Heart left ventricle (tissue), 16 donors: ENCODE results near the gene MVK. TPM values are rescaled to one million over a fixed set of nuclear protein-coding genes. Genes with fewer than 3 reads are reported as not detected.

Experiments
- ATAC-seq, 4 donors: fragments of 200-7000 bp; cut with Tn5 transposase; one replicate each; pipeline ENCODE4 v1.9.1; 2020 to 2022; ENCODE audit warnings: moderate library complexity in 4 of 4, mild to moderate bottlenecking in 3 of 4, moderate number of reproducible peaks in 1 of 4
- DNase-seq, 5 donors: peaks; one replicate each; pipeline ENCODE4 v3.0.0-alpha.2; 2020
- H3K27ac ChIP-seq, 12 donors: fragments of 200-600 bp; sonication (generic) in 4 of 12; one replicate each; pipeline versions ENCODE4 v1.5.0 to v1.8.0; 2016 to 2022; ENCODE audit warnings: mild to moderate bottlenecking in 2 of 12
- H3K27me3 ChIP-seq, 9 donors: fragments of 200-600 bp; sonication (generic) in 2 of 9; one replicate each; pipeline versions ENCODE4 v1.5.1 to v1.8.0; 2016 to 2022; ENCODE audit warnings: mild to moderate bottlenecking in 3 of 9
- H3K36me3 ChIP-seq, 9 donors: fragments of 200-600 bp; sonication (generic) in 2 of 9; one replicate each; pipeline versions ENCODE4 v1.5.0 to v1.8.0; 2018 to 2022; ENCODE audit warnings: mild to moderate bottlenecking in 2 of 9
- H3K4me1 ChIP-seq, 12 donors: fragments of 200-600 bp; sonication (generic) in 4 of 12; one replicate each; pipeline versions ENCODE4 v1.5.0 to v1.8.0; 2016 to 2022; ENCODE audit warnings: mild to moderate bottlenecking in 3 of 12
- H3K4me3 ChIP-seq, 12 donors: fragments of 200-600 bp; sonication (generic) in 4 of 12; one replicate each; pipeline versions ENCODE4 v1.5.0 to v1.8.0; 2017 to 2022; ENCODE audit warnings: mild to moderate bottlenecking in 9 of 12, moderate library complexity in 4 of 12
- H3K9me3 ChIP-seq, 12 donors: fragments of 200-600 bp; sonication (generic) in 4 of 12; one replicate each; pipeline versions ENCODE4 v1.5.0 to v1.8.0; 2016 to 2022; ENCODE audit warnings: mild to moderate bottlenecking in 1 of 12
- CTCF ChIP-seq, 12 donors: fragments of 200-600 bp; sonication (generic) in 4 of 12; IDR thresholded peaks; one replicate each; pipeline versions ENCODE4 v1.5.0 to v1.8.0; 2018 to 2022; ENCODE audit warnings: antibody characterized with exemption in 12 of 12, mild to moderate bottlenecking in 5 of 12
- POLR2A ChIP-seq, 2 donors: fragments of 450-650 bp; IDR thresholded peaks; one replicate each; pipeline ENCODE4 v1.6.1; 2017; ENCODE audit warnings: antibody characterized with exemption in 2 of 2, mild to moderate bottlenecking in 2 of 2, moderate library complexity in 2 of 2
- WGBS, 4 donors: extraction: QIAGEN DNeasy Blood & Tissue Kit in 2 of 4; methylation state at CpG; one replicate each; pipeline versions ENCODE4 v1.1.5 to v1.1.7; 2013 to 2018; 5-methylcytosine and 5-hydroxymethylcytosine counted together
- intact Hi-C, 10 donors: fragments of 100-400 bp; cut with DNase I; formaldehyde crosslinking; loops; one replicate each; pipeline versions ENCODE4 v1.11.1 to v1.14.2; 2022
- polyA plus RNA-seq, 2 donors: library from polyadenylated mRNA; stranded (reverse); fragments of 200-250 nt; gene quantifications; one replicate each; pipeline ENCODE4 v1.2.3, GENCODE V29; 2013
- total RNA-seq, 9 donors: library from RNA; depleted of rRNA in 2 of 9; stranded (reverse); fragments of >200 nt in 2 of 9; fragmentation: NEBNext Ultra II Directional in 3 of 9; extraction: Animal tissue kit (Norgen Biotek cat#: 25700) in 3 of 9; gene quantifications; one replicate each; pipeline versions ENCODE4 v1.1.0 to v1.2.4, GENCODE V29; 2016 to 2023
- donor health status: ischemic (EF 13 %, LVEDD 7.1; RV severe dilation, severe dysfunction).
- donor health status: healthy with polysubstance abuse.
- donor health status: DM: no; HTN: yes; CAD: no.
- donor health status: DM: no; HTN: no; CAD: no.
- donor health status: ischemic (EF 25% LVEDD 6.9; RV normal size, moderate dysfunction).
- donor health status: ischemic (EF 25% LVEDD 5.7; RV mildly dilated, moderate dysfunction).
- donor health status: healthy.
- donor health status: DM: yes; HTN: yes; CAD: no.
- donor health status: ischemic (EF 35%, LVEDD 5.7; RV mildly dilated, moderate dysfunction).
- donor health status: nonischemic (EF 11% LVEDD 7.7; RV severe dilation, severe dysfunction).
- donor health status: DM: yes; HTN: yes; CAD: no.
- donor health status: PGD.
- donor health status: ischemic (EF 29% LVEDD 5.4; RV normal size, mild dysfunction).
- donor health status: nonischemic (EF 23%, LVEDD 6.1; RV moderate dilation, normal function).

Gene MVK
- total and polyA plus RNA-seq, 11 donors: 7.9 to 14.9 (median 10.1) TPM

GRCh38 chr12:109532721-109533486, 40.7 kb upstream of the MVK start:
- H3K4me3 ChIP-seq: no peak overlapping the region
- ATAC-seq (peak in 1 of 4 donors; percentile 12), DNase-seq (peak in 1 of 5 donors; percentile 50)
- no peak overlapping the region for H3K27ac ChIP-seq
- H3K27me3 ChIP-seq: no peaks in the 10 kb centered on the region
- no peaks in the 10 kb centered on the region for H3K9me3 ChIP-seq
- H3K36me3 ChIP-seq: peaks cover 0 to 91% (median 81%) of the 10 kb centered on the region in 9 donors
- WGBS, 4 donors: 87 to 92% (median 90%) methylated on average over 23 to 24 of the region's 24 CpGs
- TF ChIP-seq CTCF (IDR thresholded peaks at IDR 0.05) (no peak), POLR2A (IDR thresholded peaks at IDR 0.05) (no peak)
- H3K4me1 ChIP-seq: no peaks in the 10 kb centered on the region
- intact Hi-C loops: no loop called here

GRCh38 chr12:109533487-109533740, 40.2 kb upstream of the MVK start:
- DNase-seq: peak in 1 of 5 donors; percentile 20
- 89 to 98% (median 93%) methylated on average over 7 to 8 of the region's 8 CpGs for WGBS, 4 donors
- Histone ChIP-seq H3K4me1 (peaks cover 0 to 2% (median 0%) of the 10 kb centered on the region in 12 donors), H3K36me3 (peaks cover 0 to 86% (median 76%) of the 10 kb centered on the region in 9 donors), H3K9me3 (no peaks in the 10 kb centered on the region), H3K27me3 (no peaks in the 10 kb centered on the region), H3K4me3 (no peak overlapping the region), H3K27ac (no peak overlapping the region)
- intact Hi-C loops: no loop called here
- TF ChIP-seq POLR2A (IDR thresholded peaks at IDR 0.05) (no peak), CTCF (IDR thresholded peaks at IDR 0.05) (no peak)
- peak in 1 of 4 donors; percentile 9 for ATAC-seq

- TF ChIP-seq CTCF (IDR thresholded peaks at IDR 0.05): no peak
- no peak for TF ChIP-seq POLR2A (IDR thresholded peaks at IDR 0.05)
- no peak overlapping the region for H3K27ac ChIP-seq
- H3K9me3 ChIP-seq: no peaks in the 10 kb centered on the region
- H3K36me3 ChIP-seq: peaks cover 0 to 75% (median 67%) of the 10 kb centered on the region in 9 donors
- intact Hi-C loops: no loop called here
- ATAC-seq: no peak
- no peak overlapping the region for H3K4me3 ChIP-seq
- peak in 1 of 5 donors; percentile 48 for DNase-seq
- peaks cover 0 to 4% (median 0%) of the 10 kb centered on the region in 12 donors for H3K4me1 ChIP-seq
- WGBS, 4 donors: 96 to 99% (median 98%) methylated on average over 12 to 15 of the region's 15 CpGs
- no peaks in the 10 kb centered on the region for H3K27me3 ChIP-seq
Observed at GRCh38 chr12:109534456-109534855, 39.1 kb upstream of the MVK start.

- Histone ChIP-seq H3K9me3 (no peaks in the 10 kb centered on the region), H3K36me3 (peaks cover 0 to 66% (median 59%) of the 10 kb centered on the region in 9 donors), H3K27me3 (no peaks in the 10 kb centered on the region), H3K4me1 (peaks cover 0 to 4% (median 0%) of the 10 kb centered on the region in 12 donors), H3K27ac (no peak overlapping the region), H3K4me3 (no peak overlapping the region)
- 89 to 91% (median 91%) methylated on average over 25 of the region's 25 CpGs for WGBS, 4 donors
- intact Hi-C loops: no loop called here
- no peak for ATAC-seq
- peak in 1 of 5 donors; percentile 40 for DNase-seq
- TF ChIP-seq POLR2A (IDR thresholded peaks at IDR 0.05) (no peak), CTCF (IDR thresholded peaks at IDR 0.05) (no peak)
Observed at GRCh38 chr12:109535231-109535862, 38.2 kb upstream of the MVK start.
